Endothelial cell of umbilical vein (primary cell): ENCODE measurements around the gene SIAH2.

Source experiments
- EZH2 ChIP-seq: IDR thresholded peaks from 2 replicates; pipeline ENCODE4 v1.6.1; 2012; ENCODE audit warnings: borderline replicate concordance, low read depth, mild to moderate bottlenecking, moderate library complexity, low read length, inconsistent platforms; ENCODE audit not compliant: severe bottlenecking
- POLR2A ChIP-seq: IDR thresholded peaks from 2 replicates; pipeline ENCODE4 v1.6.1; 2012; ENCODE audit warnings: low read depth, mild to moderate bottlenecking, control low read depth, low read length
- TF ChIP-seq, protein P1 (sequence below), 2 donors: IDR thresholded peaks; 1 replicate in 1 of 2; 2 replicates in 1 of 2; pipeline ENCODE4 v1.5.1; 2011; ENCODE audit warnings: low read length in 2 of 2, mild to moderate bottlenecking in 2 of 2, moderate library complexity in 2 of 2, control low read depth in 1 of 2, inconsistent platforms in 1 of 2, low read depth in 1 of 2; ENCODE audit not compliant: insufficient read depth in 1 of 2; ENCODE audit errors: extremely low read depth in 1 of 2

DNA sequence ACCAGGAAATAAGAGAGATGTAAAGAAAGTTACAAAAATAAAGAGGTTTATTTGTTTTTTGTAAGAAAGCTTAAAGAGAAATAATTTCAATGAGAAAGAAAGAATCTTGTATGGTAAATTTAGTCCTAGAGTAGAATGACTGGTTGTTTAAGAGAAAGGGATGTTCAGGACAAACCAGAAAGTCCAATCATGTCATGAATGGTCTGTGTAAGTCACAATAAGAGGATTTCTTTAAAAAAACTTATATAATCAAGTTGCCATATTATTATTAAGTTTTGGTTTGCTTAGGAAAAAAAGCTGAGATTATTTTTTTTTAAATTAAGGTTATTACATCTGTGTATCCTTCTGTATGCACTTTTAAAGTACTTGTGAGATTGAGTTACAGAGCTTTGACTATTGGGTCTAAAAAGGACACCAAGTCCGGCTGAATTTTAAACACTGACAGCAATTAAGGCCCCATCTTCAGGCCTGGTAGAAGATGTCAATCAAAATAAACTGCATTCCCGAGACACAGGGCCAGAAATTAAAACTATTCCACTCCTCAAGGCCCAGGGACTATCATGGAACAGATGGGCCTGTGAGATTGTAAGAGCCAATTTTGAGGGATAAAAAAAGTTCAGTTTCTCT is 71.4 kb downstream of the SIAH2 start:
- TF ChIP-seq, protein P1, sequence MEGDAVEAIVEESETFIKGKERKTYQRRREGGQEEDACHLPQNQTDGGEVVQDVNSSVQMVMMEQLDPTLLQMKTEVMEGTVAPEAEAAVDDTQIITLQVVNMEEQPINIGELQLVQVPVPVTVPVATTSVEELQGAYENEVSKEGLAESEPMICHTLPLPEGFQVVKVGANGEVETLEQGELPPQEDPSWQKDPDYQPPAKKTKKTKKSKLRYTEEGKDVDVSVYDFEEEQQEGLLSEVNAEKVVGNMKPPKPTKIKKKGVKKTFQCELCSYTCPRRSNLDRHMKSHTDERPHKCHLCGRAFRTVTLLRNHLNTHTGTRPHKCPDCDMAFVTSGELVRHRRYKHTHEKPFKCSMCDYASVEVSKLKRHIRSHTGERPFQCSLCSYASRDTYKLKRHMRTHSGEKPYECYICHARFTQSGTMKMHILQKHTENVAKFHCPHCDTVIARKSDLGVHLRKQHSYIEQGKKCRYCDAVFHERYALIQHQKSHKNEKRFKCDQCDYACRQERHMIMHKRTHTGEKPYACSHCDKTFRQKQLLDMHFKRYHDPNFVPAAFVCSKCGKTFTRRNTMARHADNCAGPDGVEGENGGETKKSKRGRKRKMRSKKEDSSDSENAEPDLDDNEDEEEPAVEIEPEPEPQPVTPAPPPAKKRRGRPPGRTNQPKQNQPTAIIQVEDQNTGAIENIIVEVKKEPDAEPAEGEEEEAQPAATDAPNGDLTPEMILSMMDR (IDR thresholded peaks at IDR 0.05; ENCODE audit: extremely low read depth in 1 of 2, insufficient read depth in 1 of 2, low read depth in 1 of 2, low read length in 2 of 2) = no peak
- TF ChIP-seq POLR2A = no peak
- no peak for TF ChIP-seq EZH2
